Right lobe of liver (tissue), 6 donors: Measurements from ENCODE around the gene SKIC2. TPM values are rescaled to one million over a fixed set of nuclear protein-coding genes. Genes with fewer than 3 reads are reported as not detected.

Source experiments
- ATAC-seq, 4 donors: fragments of 200-7000 bp; cut with Tn5 transposase; one replicate each; pipeline ENCODE4 v1.9.1; 2020; ENCODE audit warnings: mild to moderate bottlenecking in 4 of 4, moderate library complexity in 4 of 4
- DNase-seq, 3 donors: peaks; one replicate each; pipeline ENCODE4 v3.0.0-alpha.2; 2020
- H3K27ac ChIP-seq, 3 donors: fragments of 200-600 bp; one replicate each; pipeline ENCODE4 v1.8.0; 2022
- H3K27me3 ChIP-seq, 2 donors: fragments of 200-600 bp; one replicate each; pipeline ENCODE4 v1.8.0; 2022
- H3K36me3 ChIP-seq, 4 donors: fragments of 200-600 bp; sonication (generic) in 1 of 4; one replicate each; pipeline versions ENCODE4 v1.5.1 to v1.8.0; 2017 to 2022; ENCODE audit warnings: control low read depth in 1 of 4
- H3K4me1 ChIP-seq, 4 donors: fragments of 200-600 bp; sonication (generic) in 1 of 4; one replicate each; pipeline versions ENCODE4 v1.5.1 to v1.8.0; 2017 to 2022; ENCODE audit warnings: control low read depth in 1 of 4
- H3K4me3 ChIP-seq, 3 donors: fragments of 200-600 bp; one replicate each; pipeline ENCODE4 v1.8.0; 2022
- H3K9me3 ChIP-seq, 4 donors: fragments of 200-600 bp; sonication (generic) in 1 of 4; one replicate each; pipeline versions ENCODE4 v1.5.1 to v1.8.0; 2017 to 2022; ENCODE audit warnings: control low read depth in 1 of 4
- POLR2A ChIP-seq: fragments of 450-650 bp; IDR thresholded peaks from one replicate; pipeline ENCODE4 v1.6.1; 2017; ENCODE audit warnings: antibody characterized with exemption, mild to moderate bottlenecking
- WGBS: methylation state at CpG from one replicate; pipeline ENCODE4 v1.1.6; 2018; ENCODE audit warnings: low coverage, low lambda C conversion rate; ENCODE audit not compliant: insufficient coverage; ENCODE audit errors: missing lambda C conversion rate; 5-methylcytosine and 5-hydroxymethylcytosine counted together
- intact Hi-C, 2 donors: fragments of 100-400 bp; cut with DNase I; formaldehyde crosslinking; loops; one replicate each; pipeline versions ENCODE4 v1.11.2 to v1.14.1; 2022
- total RNA-seq, 6 experiments: library from RNA; depleted of rRNA in 2 of 6; stranded (reverse); fragments of >200 nt in 2 of 6; fragmentation: NEBNext Ultra II Directional in 3 of 6; extraction: Animal tissue kit (Norgen Biotek cat#: 25700) in 3 of 6; gene quantifications; one replicate each; pipeline versions ENCODE4 v1.1.0 to v1.2.4, GENCODE V29; 2016 to 2023
- TF ChIP-seq, protein P1 (sequence below), 4 donors: fragments of 200-600 bp in 3 of 4; fragments of 450-650 bp in 1 of 4; IDR thresholded peaks; one replicate each; pipeline versions ENCODE4 v1.5.1 to v1.8.0; 2016 to 2022; ENCODE audit warnings: antibody characterized with exemption in 4 of 4, mild to moderate bottlenecking in 2 of 4
- donor health status: DM: no; HTN: yes; CAD: no.
- donor health status: DM: no; HTN: no; CAD: no.
- donor health status: DM: no; HTN: no; CAD: no.
- donor health status: DM: no; HTN: yes; CAD: no.
- donor health status: DM: no; HTN: yes; CAD: no.

The SKIC2 gene
- total RNA-seq, 6 experiments from 2014 or later: 26.3 to 73.1 (median 47.1) TPM

GRCh38 chr6:31915756-31916155 is 43.2 kb upstream of the SKIC2 start:
- WGBS: 80% methylated on average over 6 of the region's 6 CpGs
- DNase-seq (no peak), ATAC-seq (no peak)
- Histone ChIP-seq H3K4me1 (no peaks in the 10 kb centered on the region), H3K27me3 (no peaks in the 10 kb centered on the region), H3K27ac (no peak overlapping the region), H3K9me3 (no peaks in the 10 kb centered on the region), H3K36me3 (no peaks in the 10 kb centered on the region), H3K4me3 (no peak overlapping the region)
- intact Hi-C loops: no loop called here
- TF ChIP-seq, protein P1, sequence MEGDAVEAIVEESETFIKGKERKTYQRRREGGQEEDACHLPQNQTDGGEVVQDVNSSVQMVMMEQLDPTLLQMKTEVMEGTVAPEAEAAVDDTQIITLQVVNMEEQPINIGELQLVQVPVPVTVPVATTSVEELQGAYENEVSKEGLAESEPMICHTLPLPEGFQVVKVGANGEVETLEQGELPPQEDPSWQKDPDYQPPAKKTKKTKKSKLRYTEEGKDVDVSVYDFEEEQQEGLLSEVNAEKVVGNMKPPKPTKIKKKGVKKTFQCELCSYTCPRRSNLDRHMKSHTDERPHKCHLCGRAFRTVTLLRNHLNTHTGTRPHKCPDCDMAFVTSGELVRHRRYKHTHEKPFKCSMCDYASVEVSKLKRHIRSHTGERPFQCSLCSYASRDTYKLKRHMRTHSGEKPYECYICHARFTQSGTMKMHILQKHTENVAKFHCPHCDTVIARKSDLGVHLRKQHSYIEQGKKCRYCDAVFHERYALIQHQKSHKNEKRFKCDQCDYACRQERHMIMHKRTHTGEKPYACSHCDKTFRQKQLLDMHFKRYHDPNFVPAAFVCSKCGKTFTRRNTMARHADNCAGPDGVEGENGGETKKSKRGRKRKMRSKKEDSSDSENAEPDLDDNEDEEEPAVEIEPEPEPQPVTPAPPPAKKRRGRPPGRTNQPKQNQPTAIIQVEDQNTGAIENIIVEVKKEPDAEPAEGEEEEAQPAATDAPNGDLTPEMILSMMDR (IDR thresholded peaks at IDR 0.05): no peak
- no peak for TF ChIP-seq POLR2A

- WGBS: 79% methylated on average over 3 of the region's 8 CpGs
Observed at GRCh38 chr6:31918069-31918720, 40.8 kb upstream of the SKIC2 start.

GRCh38 chr6:31919624-31920303 is 39.2 kb upstream of the SKIC2 start:
- no peaks in the 10 kb centered on the region for H3K27me3 ChIP-seq
- no peak for DNase-seq
- H3K36me3 ChIP-seq: no peaks in the 10 kb centered on the region
- no peak for ATAC-seq
- intact Hi-C loops: no loop called here
- no peaks in the 10 kb centered on the region for H3K9me3 ChIP-seq
- H3K27ac ChIP-seq: no peak overlapping the region
- no peaks in the 10 kb centered on the region for H3K4me1 ChIP-seq
- no peak for TF ChIP-seq POLR2A
- TF ChIP-seq, protein P1 (IDR thresholded peaks at IDR 0.05): no peak
- WGBS: 84% methylated on average over 3 of the region's 6 CpGs
- H3K4me3 ChIP-seq: no peak overlapping the region

More at GRCh38 chr6:31918069-31918720, 40.8 kb upstream of the SKIC2 start:
- no peak overlapping the region for H3K4me3 ChIP-seq
- TF ChIP-seq, protein P1 (IDR thresholded peaks at IDR 0.05): no peak
- TF ChIP-seq POLR2A: no peak
- H3K27ac ChIP-seq: no peak overlapping the region
- no peaks in the 10 kb centered on the region for H3K9me3 ChIP-seq
- intact Hi-C loops: no loop called here
- no peak for ATAC-seq
- H3K36me3 ChIP-seq: no peaks in the 10 kb centered on the region
- H3K27me3 ChIP-seq: no peaks in the 10 kb centered on the region
- no peak for DNase-seq
- no peaks in the 10 kb centered on the region for H3K4me1 ChIP-seq

DNA sequence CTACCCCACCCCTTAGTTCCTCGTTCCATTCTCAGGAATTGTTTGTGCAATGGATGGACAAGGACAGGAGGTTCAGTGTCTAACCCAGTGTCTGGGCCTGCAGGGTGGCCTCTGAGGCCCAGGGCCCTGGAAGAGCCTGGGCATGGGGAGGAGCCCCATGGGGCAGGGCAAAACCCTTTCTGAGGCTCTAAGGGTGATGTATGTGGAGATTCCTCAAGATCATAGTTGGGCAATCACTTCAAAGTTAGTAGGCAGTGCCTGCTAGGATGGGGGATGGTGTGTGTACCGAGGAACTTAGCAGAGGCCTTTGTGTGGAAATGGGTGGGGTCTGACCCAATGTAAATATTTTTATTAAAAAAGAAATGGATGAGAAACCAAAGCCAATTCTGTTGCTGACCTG is 38.2 kb upstream of the SKIC2 start:
- no peak for DNase-seq
- Histone ChIP-seq H3K9me3 (no peaks in the 10 kb centered on the region), H3K4me3 (no peak overlapping the region), H3K27me3 (no peaks in the 10 kb centered on the region), H3K36me3 (no peaks in the 10 kb centered on the region), H3K27ac (no peak overlapping the region), H3K4me1 (no peaks in the 10 kb centered on the region)
- intact Hi-C loops: no loop called here
- TF ChIP-seq POLR2A: no peak
- 72% methylated on average over 2 of the region's 2 CpGs for WGBS
- no peak for ATAC-seq

DNA sequence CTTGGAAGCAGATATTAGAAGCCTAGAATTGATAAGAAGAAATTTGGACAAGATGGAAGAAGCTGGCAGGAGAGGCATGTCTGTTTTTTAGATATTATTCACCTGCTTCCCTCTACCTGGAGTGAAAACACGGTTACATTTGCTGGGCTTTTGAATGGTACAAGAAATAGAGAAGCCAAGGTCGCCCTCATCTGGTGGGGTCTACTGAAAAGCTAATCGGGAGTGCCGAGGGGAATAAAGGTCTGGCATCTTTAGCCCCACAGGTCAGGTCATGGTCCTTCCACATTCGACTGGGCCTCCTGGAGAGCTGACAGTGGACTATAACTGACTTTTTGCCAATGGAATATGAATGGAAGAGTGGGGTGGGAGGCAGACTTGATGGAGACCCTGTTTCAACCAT is 36.0 kb upstream of the SKIC2 start:
- TF ChIP-seq, protein P1 (IDR thresholded peaks at IDR 0.05): peak; percentile 12 to 34 (median 30)
- no peak for TF ChIP-seq POLR2A
- Histone ChIP-seq H3K9me3 (no peaks in the 10 kb centered on the region), H3K4me3 (no peak overlapping the region), H3K4me1 (peaks cover 0 to 7% (median 3%) of the 10 kb centered on the region in 4 donors), H3K27ac (no peak overlapping the region), H3K27me3 (no peaks in the 10 kb centered on the region), H3K36me3 (no peaks in the 10 kb centered on the region)
- 5% methylated on average over 5 of the region's 5 CpGs for WGBS
- peak in 1 of 3 donors; percentile 58 for DNase-seq
- intact Hi-C loops: no loop called here
- peak; percentile 29 to 56 (median 34) for ATAC-seq
